NB4 (cell line): ENCODE results near the gene EIF4E3.

ENCODE experiments used
- DNase-seq: peaks from one replicate; pipeline ENCODE4 v3.0.0; 2010; ENCODE audit warnings: low read depth
- H3K4me3 ChIP-seq: one replicate; pipeline ENCODE4 v1.5.1; 2011; ENCODE audit warnings: mild to moderate bottlenecking, low read depth, low read length, moderate library complexity
- MYC ChIP-seq: IDR thresholded peaks from 2 replicates; pipeline ENCODE4 v1.6.1; 2011; ENCODE audit warnings: low read depth, low read length
- POLR2A ChIP-seq: IDR thresholded peaks from 2 replicates; pipeline ENCODE4 v1.6.1; 2011; ENCODE audit warnings: mild to moderate bottlenecking; ENCODE audit not compliant: insufficient read length; ENCODE audit errors: extremely low read depth
- TF ChIP-seq, protein P1 (sequence below): IDR thresholded peaks from one replicate; pipeline ENCODE4 v1.5.1; 2012; ENCODE audit warnings: low read depth, low read length
- TF ChIP-seq, protein P2 (sequence below): IDR thresholded peaks from 2 replicates; pipeline ENCODE4 v1.6.1; 2011; ENCODE audit warnings: low read depth, low read length

The EIF4E3 gene

DNA sequence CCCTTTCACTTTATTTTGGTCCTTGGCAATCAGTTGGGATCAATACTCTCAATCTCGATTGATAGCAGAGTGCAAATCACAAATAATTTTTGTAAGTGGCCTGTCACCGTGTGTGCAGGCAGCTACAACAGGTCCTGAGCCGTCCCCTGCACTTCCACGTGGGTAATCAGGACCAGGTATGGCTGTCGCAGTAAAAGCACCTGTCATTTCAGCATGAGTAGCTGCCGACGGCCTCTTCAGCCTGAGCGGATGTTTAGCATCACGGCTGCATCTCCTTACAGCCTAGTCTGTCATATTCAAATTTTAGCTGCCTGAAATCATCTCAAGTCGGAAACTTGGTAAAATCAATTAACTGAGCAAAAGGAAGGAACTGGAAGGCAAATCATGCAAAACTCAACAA, 88.7 kb downstream of the EIF4E3 start:
- DNase-seq, result no peak
- TF ChIP-seq, protein P1, sequence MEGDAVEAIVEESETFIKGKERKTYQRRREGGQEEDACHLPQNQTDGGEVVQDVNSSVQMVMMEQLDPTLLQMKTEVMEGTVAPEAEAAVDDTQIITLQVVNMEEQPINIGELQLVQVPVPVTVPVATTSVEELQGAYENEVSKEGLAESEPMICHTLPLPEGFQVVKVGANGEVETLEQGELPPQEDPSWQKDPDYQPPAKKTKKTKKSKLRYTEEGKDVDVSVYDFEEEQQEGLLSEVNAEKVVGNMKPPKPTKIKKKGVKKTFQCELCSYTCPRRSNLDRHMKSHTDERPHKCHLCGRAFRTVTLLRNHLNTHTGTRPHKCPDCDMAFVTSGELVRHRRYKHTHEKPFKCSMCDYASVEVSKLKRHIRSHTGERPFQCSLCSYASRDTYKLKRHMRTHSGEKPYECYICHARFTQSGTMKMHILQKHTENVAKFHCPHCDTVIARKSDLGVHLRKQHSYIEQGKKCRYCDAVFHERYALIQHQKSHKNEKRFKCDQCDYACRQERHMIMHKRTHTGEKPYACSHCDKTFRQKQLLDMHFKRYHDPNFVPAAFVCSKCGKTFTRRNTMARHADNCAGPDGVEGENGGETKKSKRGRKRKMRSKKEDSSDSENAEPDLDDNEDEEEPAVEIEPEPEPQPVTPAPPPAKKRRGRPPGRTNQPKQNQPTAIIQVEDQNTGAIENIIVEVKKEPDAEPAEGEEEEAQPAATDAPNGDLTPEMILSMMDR, result no peak
- TF ChIP-seq, protein P2, sequence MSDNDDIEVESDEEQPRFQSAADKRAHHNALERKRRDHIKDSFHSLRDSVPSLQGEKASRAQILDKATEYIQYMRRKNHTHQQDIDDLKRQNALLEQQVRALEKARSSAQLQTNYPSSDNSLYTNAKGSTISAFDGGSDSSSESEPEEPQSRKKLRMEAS, result no peak
- TF ChIP-seq MYC (no peak), POLR2A (no peak)
- H3K4me3 ChIP-seq, result no peak overlapping the region

DNA sequence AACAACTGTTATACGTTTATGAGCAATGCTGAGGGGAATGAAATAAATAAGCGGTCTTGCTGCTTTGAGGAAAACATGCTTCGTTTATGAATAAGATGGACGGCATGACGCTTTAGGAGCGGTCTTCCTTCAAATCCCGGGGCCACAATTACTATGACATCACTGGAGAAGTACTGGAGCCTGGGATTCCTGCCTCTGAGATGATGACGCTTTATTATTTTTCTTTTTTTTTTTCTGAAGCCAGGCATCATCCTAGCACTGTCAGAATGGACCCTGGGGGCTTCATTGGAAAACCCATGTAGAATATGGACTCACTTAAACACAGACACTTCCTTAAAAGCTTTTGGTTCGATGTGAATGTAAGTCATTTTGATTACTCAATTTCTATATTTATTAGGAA, 89.2 kb downstream of the EIF4E3 start:
- TF ChIP-seq MYC, result no peak
- TF ChIP-seq, protein P1, result no peak
- no peak for TF ChIP-seq POLR2A
- TF ChIP-seq, protein P2, result no peak

DNA sequence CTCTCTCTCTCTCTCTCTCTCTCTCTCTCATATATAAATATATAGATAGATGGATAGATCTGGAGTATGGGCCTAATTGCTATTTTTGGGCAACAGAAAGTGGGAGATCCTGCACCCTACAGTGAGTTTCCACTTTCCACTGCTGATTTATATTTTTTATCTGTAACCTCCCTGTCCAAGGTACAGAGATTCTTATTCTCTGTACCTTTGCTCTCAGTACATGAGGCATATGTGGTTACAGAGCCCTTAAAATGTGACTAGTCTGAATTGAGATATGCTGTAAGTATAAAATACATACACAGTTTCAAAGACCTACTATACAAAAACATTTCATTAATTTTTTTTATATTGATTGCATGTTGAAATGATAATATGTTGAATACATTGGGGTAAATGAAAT, 90.5 kb downstream of the EIF4E3 start:
- TF ChIP-seq MYC, result no peak
- TF ChIP-seq POLR2A, result no peak
- TF ChIP-seq, protein P1, result no peak
- TF ChIP-seq, protein P2, result no peak
- H3K4me3 ChIP-seq, result no peak overlapping the region
- DNase-seq, result no peak

More for the DNA sequence above, 89.2 kb downstream of the EIF4E3 start:
- H3K4me3 ChIP-seq, result no peak overlapping the region
- DNase-seq, result no peak

DNA sequence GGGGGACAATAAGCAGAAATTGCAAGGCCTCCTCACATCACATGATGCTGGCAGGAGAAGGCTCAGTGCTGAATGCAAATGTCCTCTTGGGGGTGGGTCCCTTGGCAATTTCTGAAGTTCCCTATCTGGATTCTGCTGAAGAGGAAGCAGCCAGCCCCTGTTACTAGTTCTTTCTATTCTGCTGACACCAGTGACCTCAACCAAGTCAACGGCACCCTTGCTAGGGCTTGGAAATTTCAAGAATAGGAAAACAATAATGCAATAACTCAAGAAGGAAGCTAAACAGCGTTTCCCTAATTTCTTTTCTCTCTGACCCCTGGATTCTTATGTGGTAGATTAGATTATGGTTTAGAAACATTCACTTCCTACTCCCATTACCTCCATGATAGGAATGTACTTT, 95.5 kb downstream of the EIF4E3 start:
- DNase-seq, result peak; percentile 46
- TF ChIP-seq, protein P2, result no peak
- no peak overlapping the region for H3K4me3 ChIP-seq

DNA sequence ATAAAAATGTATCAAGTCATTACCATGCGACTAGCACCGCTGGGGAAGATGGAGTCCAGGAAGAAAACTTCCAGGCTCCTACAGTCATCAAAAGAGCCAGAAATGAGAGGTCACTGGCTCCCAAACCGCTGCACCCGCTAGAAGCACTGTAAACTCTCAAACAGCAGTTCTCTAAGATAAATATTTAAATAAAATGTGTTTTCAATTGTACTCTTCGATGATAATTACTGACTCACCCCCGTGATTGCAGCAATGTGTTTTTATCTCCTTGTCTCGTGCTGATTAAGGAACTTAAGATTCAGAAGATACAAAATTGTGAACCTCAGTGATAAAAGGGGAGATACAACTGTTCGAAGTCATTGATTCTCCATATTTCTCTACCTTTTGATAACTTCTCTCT, 95.9 kb downstream of the EIF4E3 start:
- TF ChIP-seq POLR2A, result no peak
- TF ChIP-seq, protein P1, result no peak
- TF ChIP-seq MYC, result no peak
- TF ChIP-seq, protein P2, result no peak
- DNase-seq, result no peak
- H3K4me3 ChIP-seq, result no peak overlapping the region

DNA sequence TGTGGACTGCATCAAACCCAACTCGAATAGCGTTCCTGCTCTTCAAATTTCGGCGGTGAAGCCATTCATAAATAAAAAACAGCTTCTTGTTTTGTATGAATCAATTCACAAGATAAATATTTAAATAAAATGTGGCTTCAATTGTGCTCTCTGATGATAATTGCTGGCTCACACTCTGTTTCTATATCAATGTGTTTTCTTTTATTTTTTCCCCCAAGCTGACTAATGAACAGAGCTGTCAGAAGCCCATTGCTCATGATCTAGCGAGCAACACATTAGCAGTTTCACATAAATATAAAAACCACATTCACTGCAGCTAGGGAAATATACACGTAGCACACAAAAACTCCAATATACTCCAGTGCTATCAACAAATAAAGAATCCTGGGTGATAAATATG, 96.7 kb downstream of the EIF4E3 start:
- no peak for DNase-seq
- no peak overlapping the region for H3K4me3 ChIP-seq
- TF ChIP-seq, protein P2, result no peak
- TF ChIP-seq, protein P1, result no peak
- TF ChIP-seq POLR2A, result no peak
- no peak for TF ChIP-seq MYC
